Fibroblast of lung (primary cell): ENCODE results near the gene POLR2J.

Source experiments
- EZH2 ChIP-seq: IDR thresholded peaks from 2 replicates; pipeline ENCODE4 v1.5.1; 2012; ENCODE audit warnings: low read length, control low read depth, mild to moderate bottlenecking; ENCODE audit errors: missing control alignments
- TF ChIP-seq, protein P1 (sequence below), 2 donors: IDR thresholded peaks in 1 of 2; conservative IDR thresholded peaks in 1 of 2; 1 replicate in 1 of 2; 2 replicates in 1 of 2; pipeline ENCODE4 v1.5.1; 2011 to 2012; ENCODE audit warnings: low read length in 2 of 2, control low read depth in 1 of 2, inconsistent platforms in 1 of 2, low read depth in 1 of 2, mild to moderate bottlenecking in 1 of 2

DNA sequence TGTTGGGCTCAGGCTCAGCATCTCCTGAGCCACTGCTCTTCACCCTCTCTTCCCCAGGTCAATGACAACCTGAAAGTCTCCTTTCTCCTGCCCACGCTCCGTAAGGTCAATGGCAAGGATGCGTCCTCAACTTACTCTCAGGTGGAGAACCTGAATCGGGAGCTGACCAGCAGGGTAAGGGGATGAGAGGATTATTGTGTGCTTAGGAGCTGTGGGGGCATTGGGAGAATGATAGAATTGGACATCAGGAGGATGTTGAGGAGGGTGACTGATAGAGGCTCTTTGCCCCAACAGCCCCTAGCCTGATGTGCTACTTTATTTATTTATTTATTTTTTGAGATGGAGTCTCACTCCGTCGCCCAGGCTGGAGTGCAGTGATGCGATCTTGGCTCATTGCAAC lies 12.6 kb downstream of the POLR2J start:
- TF ChIP-seq, protein P1, sequence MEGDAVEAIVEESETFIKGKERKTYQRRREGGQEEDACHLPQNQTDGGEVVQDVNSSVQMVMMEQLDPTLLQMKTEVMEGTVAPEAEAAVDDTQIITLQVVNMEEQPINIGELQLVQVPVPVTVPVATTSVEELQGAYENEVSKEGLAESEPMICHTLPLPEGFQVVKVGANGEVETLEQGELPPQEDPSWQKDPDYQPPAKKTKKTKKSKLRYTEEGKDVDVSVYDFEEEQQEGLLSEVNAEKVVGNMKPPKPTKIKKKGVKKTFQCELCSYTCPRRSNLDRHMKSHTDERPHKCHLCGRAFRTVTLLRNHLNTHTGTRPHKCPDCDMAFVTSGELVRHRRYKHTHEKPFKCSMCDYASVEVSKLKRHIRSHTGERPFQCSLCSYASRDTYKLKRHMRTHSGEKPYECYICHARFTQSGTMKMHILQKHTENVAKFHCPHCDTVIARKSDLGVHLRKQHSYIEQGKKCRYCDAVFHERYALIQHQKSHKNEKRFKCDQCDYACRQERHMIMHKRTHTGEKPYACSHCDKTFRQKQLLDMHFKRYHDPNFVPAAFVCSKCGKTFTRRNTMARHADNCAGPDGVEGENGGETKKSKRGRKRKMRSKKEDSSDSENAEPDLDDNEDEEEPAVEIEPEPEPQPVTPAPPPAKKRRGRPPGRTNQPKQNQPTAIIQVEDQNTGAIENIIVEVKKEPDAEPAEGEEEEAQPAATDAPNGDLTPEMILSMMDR (conservative IDR thresholded peaks at IDR 0.05 in 1 of 2, IDR thresholded peaks at IDR 0.05 in 1 of 2; ENCODE audit: low read depth in 1 of 2, low read length in 2 of 2), result no peak
- TF ChIP-seq EZH2, result no peak
